Measurements from ENCODE around the gene TRAIP. TPM values are rescaled to one million over a fixed set of nuclear protein-coding genes. Genes with fewer than 3 reads are reported as not detected.

TRAIP gene
- total RNA-seq, 1 experiment from 2014 or later = 9.3 TPM

- intact Hi-C loops (cut with micrococcal nuclease) = no loop called here
- no TSS peak for BruUV-seq (replicated peaks)
- H3K27me3 Mint-ChIP-seq (ENCODE audit: insufficient read depth, unreplicated experiment) = no peaks in the 10 kb centered on the region
- no peak overlapping the region for H3K4me3 Mint-ChIP-seq (ENCODE audit: unreplicated experiment)
- H3K27ac Mint-ChIP-seq (ENCODE audit: low read depth, unreplicated experiment) = no peak overlapping the region
- ChIA-PET CTCF (interaction anchor here (2.4 kb wide), 1 partner anchor 75 kb away, joined by 12 read pairs; no protein-coding TSS in a partner anchor), POLR2A (interaction anchor here (0.8 to 0.9 kb wide), 2 partner anchors 21 to 64 kb away, joined by 3 to 5 read pairs; no protein-coding TSS in a partner anchor)
- no peak for DNase-seq (ENCODE audit: unreplicated experiment)
- peaks cover 10% of the 10 kb centered on the region for H3K36me3 Mint-ChIP-seq (ENCODE audit: insufficient read depth, unreplicated experiment)
- H3K9me3 Mint-ChIP-seq (ENCODE audit: unreplicated experiment) = no peaks in the 10 kb centered on the region
- TF ChIP-seq, protein P1, sequence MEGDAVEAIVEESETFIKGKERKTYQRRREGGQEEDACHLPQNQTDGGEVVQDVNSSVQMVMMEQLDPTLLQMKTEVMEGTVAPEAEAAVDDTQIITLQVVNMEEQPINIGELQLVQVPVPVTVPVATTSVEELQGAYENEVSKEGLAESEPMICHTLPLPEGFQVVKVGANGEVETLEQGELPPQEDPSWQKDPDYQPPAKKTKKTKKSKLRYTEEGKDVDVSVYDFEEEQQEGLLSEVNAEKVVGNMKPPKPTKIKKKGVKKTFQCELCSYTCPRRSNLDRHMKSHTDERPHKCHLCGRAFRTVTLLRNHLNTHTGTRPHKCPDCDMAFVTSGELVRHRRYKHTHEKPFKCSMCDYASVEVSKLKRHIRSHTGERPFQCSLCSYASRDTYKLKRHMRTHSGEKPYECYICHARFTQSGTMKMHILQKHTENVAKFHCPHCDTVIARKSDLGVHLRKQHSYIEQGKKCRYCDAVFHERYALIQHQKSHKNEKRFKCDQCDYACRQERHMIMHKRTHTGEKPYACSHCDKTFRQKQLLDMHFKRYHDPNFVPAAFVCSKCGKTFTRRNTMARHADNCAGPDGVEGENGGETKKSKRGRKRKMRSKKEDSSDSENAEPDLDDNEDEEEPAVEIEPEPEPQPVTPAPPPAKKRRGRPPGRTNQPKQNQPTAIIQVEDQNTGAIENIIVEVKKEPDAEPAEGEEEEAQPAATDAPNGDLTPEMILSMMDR (IDR thresholded peaks at IDR 0.05; ENCODE audit: unreplicated experiment) = no peak
- no peaks in the 10 kb centered on the region for H3K4me1 Mint-ChIP-seq (ENCODE audit: insufficient read depth, unreplicated experiment)
Observed at GRCh38 chr3:49876567-49876966, 20.2 kb upstream of the TRAIP start.

- ChIA-PET POLR2A (interaction anchor here (0.6 to 1.1 kb wide), 4 partner anchors 11 to 256 kb away, joined by 3 read pairs; no protein-coding TSS in a partner anchor), CTCF (interaction anchor here (2.3 kb wide), 1 partner anchor 35 kb away, joined by 6 read pairs; no protein-coding TSS in a partner anchor)
- Mint-ChIP-seq H3K27me3 (ENCODE audit: insufficient read depth, unreplicated experiment) (no peaks in the 10 kb centered on the region), H3K36me3 (ENCODE audit: insufficient read depth, unreplicated experiment) (peaks cover 6% of the 10 kb centered on the region), H3K4me3 (ENCODE audit: unreplicated experiment) (no peak overlapping the region), H3K4me1 (ENCODE audit: insufficient read depth, unreplicated experiment) (no peaks in the 10 kb centered on the region), H3K9me3 (ENCODE audit: unreplicated experiment) (no peaks in the 10 kb centered on the region), H3K27ac (ENCODE audit: low read depth, unreplicated experiment) (no peak overlapping the region)
- TF ChIP-seq, protein P1 (IDR thresholded peaks at IDR 0.05; ENCODE audit: unreplicated experiment) = no peak
- intact Hi-C loops (cut with micrococcal nuclease) = no loop called here
- no peak for DNase-seq (ENCODE audit: unreplicated experiment)
- no TSS peak for BruUV-seq (replicated peaks)
Observed at GRCh38 chr3:49873623-49874022, 17.3 kb upstream of the TRAIP start.

DNA sequence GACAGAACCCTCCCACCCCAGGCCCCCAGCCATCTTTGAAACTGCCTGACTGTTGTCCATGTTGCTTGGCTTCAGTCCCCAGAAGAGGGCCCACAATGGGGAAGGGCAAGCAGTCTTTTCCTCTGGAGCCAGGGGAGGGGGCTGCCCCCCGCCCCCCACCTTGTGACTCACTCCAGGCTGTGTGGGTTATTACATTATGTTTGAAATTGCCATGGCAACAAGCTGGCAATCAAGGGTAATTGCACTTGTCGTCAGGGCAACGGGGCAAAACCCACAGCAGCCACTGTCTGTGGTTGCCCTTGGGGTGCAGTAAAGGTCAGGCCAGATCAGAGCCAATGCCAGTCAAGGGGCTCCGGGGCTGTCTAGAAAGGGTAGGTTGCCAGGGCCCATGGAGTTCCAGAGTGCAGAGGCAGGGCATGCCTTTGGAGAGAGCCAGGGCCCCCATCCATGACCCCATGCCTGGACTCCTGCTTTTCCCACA is 16.5 kb upstream of the TRAIP start:
- no TSS peak for BruUV-seq (replicated peaks)
- H3K9me3 Mint-ChIP-seq (ENCODE audit: unreplicated experiment) = no peaks in the 10 kb centered on the region
- TF ChIP-seq, protein P1 (IDR thresholded peaks at IDR 0.05; ENCODE audit: unreplicated experiment) = no peak
- DNase-seq (ENCODE audit: unreplicated experiment) = no peak
- no peak overlapping the region for H3K4me3 Mint-ChIP-seq (ENCODE audit: unreplicated experiment)
- intact Hi-C loops (cut with micrococcal nuclease) = no loop called here
- CTCF ChIA-PET = interaction anchor here (2.3 kb wide), 1 partner anchor 34 kb away, joined by 6 read pairs; no protein-coding TSS in a partner anchor
- no peaks in the 10 kb centered on the region for H3K4me1 Mint-ChIP-seq (ENCODE audit: insufficient read depth, unreplicated experiment)
- H3K27ac Mint-ChIP-seq (ENCODE audit: low read depth, unreplicated experiment) = no peak overlapping the region
- no peaks in the 10 kb centered on the region for H3K27me3 Mint-ChIP-seq (ENCODE audit: insufficient read depth, unreplicated experiment)
- POLR2A ChIA-PET = interaction anchor here (0.8 to 1.1 kb wide), 3 partner anchors 10 to 28 kb away, joined by 3 read pairs; no protein-coding TSS in a partner anchor
- peaks cover 5% of the 10 kb centered on the region for H3K36me3 Mint-ChIP-seq (ENCODE audit: insufficient read depth, unreplicated experiment)

GRCh38 chr3:49871531-49872153 is 15.3 kb upstream of the TRAIP start:
- H3K27ac Mint-ChIP-seq (ENCODE audit: low read depth, unreplicated experiment) = no peak overlapping the region
- DNase-seq (ENCODE audit: unreplicated experiment) = no peak
- CTCF ChIA-PET = interaction anchor here (0.6 to 2.3 kb wide), 3 partner anchors 9 to 33 kb away, joined by 3 to 6 read pairs (median 3); no protein-coding TSS in a partner anchor
- H3K4me1 Mint-ChIP-seq (ENCODE audit: insufficient read depth, unreplicated experiment) = no peaks in the 10 kb centered on the region
- TF ChIP-seq, protein P1 (IDR thresholded peaks at IDR 0.05; ENCODE audit: unreplicated experiment) = no peak
- no TSS peak for BruUV-seq (replicated peaks)
- H3K9me3 Mint-ChIP-seq (ENCODE audit: unreplicated experiment) = no peaks in the 10 kb centered on the region
- intact Hi-C loops (cut with micrococcal nuclease) = no loop called here
- peaks cover 5% of the 10 kb centered on the region for H3K36me3 Mint-ChIP-seq (ENCODE audit: insufficient read depth, unreplicated experiment)
- POLR2A ChIA-PET = no interaction called here
- H3K4me3 Mint-ChIP-seq (ENCODE audit: unreplicated experiment) = no peak overlapping the region
- no peaks in the 10 kb centered on the region for H3K27me3 Mint-ChIP-seq (ENCODE audit: insufficient read depth, unreplicated experiment)

Measured in MCF 10A (cell line).